H1 (cell line): ENCODE results near the gene CIZ1.

ENCODE experiments used
- CTCF ChIP-seq, 3 experiments: IDR thresholded peaks; 1 replicate in 2 of 3; 2 replicates in 1 of 3; pipeline versions ENCODE4 v1.5.1 to v1.6.1; 2011; ENCODE audit warnings: low read length in 3 of 3, mild to moderate bottlenecking in 3 of 3, inconsistent platforms in 2 of 3, low read depth in 1 of 3, moderate library complexity in 1 of 3; ENCODE audit not compliant: insufficient read depth in 1 of 3; ENCODE audit errors: control extremely low read depth in 1 of 3
- MAX ChIP-seq: IDR thresholded peaks from 2 replicates; pipeline ENCODE4 v1.6.1; 2012; ENCODE audit warnings: inconsistent platforms
- POLR2A ChIP-seq, 2 experiments: IDR thresholded peaks; 1 replicate in 1 of 2; 2 replicates in 1 of 2; pipeline ENCODE4 v1.6.1; 2011; ENCODE audit warnings: low read depth in 2 of 2, low read length in 2 of 2, mild to moderate bottlenecking in 2 of 2; ENCODE audit errors: control extremely low read depth in 1 of 2
- POLR2AphosphoS5 ChIP-seq: IDR thresholded peaks from 2 replicates; pipeline ENCODE4 v1.6.1; 2011; ENCODE audit warnings: low read depth, low read length

- TF ChIP-seq MAX = no peak
- TF ChIP-seq CTCF (IDR thresholded peaks at IDR 0.05; ENCODE audit: control extremely low read depth in 1 of 3, insufficient read depth in 1 of 3, low read depth in 1 of 3, low read length in 3 of 3) = no peak
- no peak for TF ChIP-seq POLR2A (IDR thresholded peaks at IDR 0.05; ENCODE audit: control extremely low read depth in 1 of 2, low read depth in 2 of 2, low read length in 2 of 2)
- TF ChIP-seq POLR2AphosphoS5 = no peak
Observed at GRCh38 chr9:128188209-128188608, 3.2 kb downstream of the CIZ1 start.
